Gastrocnemius medialis (tissue), 4 donors: ENCODE data around the gene FBXW4.

ENCODE experiments used
- POLR2A ChIP-seq, 2 donors: fragments of 450-650 bp; IDR thresholded peaks; one replicate each; pipeline ENCODE4 v1.6.1; 2017; ENCODE audit warnings: antibody characterized with exemption in 2 of 2, mild to moderate bottlenecking in 2 of 2, moderate library complexity in 2 of 2
- TF ChIP-seq, protein P1 (sequence below), 5 experiments: fragments of 450-650 bp in 3 of 5; fragments of 200-600 bp in 2 of 5; sonication (generic) in 2 of 5; IDR thresholded peaks in 4 of 5; conservative IDR thresholded peaks in 1 of 5; 1 replicate in 4 of 5; 2 replicates in 1 of 5; pipeline ENCODE4 v1.5.1; 2016 to 2019; ENCODE audit warnings: antibody characterized with exemption in 5 of 5, mild to moderate bottlenecking in 3 of 5, moderate library complexity in 3 of 5

DNA sequence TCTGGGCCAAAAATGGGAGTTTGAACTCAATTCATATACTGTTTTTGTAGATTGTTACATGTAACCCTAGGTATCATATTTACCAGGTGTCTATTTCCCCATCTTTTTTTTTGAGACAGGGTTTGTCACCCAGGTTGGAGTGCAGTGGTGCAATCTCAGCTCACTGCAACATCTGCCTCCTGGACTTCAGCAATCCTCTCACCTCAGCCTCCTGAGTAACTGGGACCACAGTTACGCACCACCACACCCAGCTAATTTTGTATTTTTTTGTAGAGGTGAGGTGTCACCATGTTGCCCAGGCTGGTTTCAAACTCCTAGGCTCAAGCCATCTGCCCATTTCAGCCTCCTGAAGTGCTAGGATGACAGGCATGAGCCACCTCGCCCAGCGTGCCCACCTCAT, 28.2 kb upstream of the FBXW4 start:
- TF ChIP-seq, protein P1, sequence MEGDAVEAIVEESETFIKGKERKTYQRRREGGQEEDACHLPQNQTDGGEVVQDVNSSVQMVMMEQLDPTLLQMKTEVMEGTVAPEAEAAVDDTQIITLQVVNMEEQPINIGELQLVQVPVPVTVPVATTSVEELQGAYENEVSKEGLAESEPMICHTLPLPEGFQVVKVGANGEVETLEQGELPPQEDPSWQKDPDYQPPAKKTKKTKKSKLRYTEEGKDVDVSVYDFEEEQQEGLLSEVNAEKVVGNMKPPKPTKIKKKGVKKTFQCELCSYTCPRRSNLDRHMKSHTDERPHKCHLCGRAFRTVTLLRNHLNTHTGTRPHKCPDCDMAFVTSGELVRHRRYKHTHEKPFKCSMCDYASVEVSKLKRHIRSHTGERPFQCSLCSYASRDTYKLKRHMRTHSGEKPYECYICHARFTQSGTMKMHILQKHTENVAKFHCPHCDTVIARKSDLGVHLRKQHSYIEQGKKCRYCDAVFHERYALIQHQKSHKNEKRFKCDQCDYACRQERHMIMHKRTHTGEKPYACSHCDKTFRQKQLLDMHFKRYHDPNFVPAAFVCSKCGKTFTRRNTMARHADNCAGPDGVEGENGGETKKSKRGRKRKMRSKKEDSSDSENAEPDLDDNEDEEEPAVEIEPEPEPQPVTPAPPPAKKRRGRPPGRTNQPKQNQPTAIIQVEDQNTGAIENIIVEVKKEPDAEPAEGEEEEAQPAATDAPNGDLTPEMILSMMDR (IDR thresholded peaks at IDR 0.05 in 4 of 5, conservative IDR thresholded peaks at IDR 0.05 in 1 of 5), result no peak
- no peak for TF ChIP-seq POLR2A (IDR thresholded peaks at IDR 0.05)
